ENCODE measurements around the gene MRPL20. TPM values are rescaled to one million over a fixed set of nuclear protein-coding genes. Genes with fewer than 3 reads are reported as not detected.

The MRPL20 gene
- total RNA-seq, 4 donors from 2014 or later = 87.9 to 222 (median 116) TPM

DNA sequence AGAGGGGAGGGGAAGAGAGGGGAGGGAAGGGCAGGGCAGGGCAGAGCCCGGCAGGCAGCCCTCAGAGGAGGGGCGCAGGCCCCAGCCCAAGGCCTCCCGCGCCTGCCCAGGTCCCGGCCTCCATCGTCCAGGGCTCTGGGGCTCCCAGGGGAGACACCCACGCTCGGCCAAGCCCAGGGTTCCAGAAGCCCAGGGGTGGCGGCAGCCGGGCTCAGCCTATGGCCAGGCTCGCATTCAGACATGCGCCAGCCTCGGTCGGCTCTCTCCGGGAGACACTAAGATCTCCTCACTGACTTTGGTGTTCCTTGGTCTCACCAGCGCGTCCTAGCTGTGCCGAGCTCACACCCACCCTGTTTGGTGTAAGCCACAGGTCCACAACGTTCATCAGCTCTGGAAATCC lies 21.1 kb upstream of the MRPL20 start:
- TF ChIP-seq, protein P1, sequence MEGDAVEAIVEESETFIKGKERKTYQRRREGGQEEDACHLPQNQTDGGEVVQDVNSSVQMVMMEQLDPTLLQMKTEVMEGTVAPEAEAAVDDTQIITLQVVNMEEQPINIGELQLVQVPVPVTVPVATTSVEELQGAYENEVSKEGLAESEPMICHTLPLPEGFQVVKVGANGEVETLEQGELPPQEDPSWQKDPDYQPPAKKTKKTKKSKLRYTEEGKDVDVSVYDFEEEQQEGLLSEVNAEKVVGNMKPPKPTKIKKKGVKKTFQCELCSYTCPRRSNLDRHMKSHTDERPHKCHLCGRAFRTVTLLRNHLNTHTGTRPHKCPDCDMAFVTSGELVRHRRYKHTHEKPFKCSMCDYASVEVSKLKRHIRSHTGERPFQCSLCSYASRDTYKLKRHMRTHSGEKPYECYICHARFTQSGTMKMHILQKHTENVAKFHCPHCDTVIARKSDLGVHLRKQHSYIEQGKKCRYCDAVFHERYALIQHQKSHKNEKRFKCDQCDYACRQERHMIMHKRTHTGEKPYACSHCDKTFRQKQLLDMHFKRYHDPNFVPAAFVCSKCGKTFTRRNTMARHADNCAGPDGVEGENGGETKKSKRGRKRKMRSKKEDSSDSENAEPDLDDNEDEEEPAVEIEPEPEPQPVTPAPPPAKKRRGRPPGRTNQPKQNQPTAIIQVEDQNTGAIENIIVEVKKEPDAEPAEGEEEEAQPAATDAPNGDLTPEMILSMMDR (IDR thresholded peaks at IDR 0.05; ENCODE audit: low read depth) = no peak

DNA sequence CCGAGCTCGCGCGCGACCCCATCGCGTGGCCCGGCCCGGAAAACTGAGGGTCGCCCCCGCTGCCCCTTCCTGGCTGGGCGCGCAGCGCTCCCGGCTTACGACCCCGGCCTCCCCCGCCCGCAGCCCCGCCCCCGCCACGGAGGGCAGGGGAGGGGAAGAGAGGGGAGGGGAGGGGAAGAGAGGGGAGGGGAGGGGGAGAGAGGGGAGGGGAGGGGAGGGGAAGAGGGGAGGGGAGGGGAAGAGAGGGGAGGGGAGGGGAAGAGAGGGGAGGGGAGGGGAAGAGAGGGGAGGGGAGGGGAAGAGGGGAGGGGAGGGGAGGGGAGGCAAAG lies 20.7 kb upstream of the MRPL20 start:
- TF ChIP-seq, protein P1 (IDR thresholded peaks at IDR 0.05; ENCODE audit: low read depth) = no peak

DNA sequence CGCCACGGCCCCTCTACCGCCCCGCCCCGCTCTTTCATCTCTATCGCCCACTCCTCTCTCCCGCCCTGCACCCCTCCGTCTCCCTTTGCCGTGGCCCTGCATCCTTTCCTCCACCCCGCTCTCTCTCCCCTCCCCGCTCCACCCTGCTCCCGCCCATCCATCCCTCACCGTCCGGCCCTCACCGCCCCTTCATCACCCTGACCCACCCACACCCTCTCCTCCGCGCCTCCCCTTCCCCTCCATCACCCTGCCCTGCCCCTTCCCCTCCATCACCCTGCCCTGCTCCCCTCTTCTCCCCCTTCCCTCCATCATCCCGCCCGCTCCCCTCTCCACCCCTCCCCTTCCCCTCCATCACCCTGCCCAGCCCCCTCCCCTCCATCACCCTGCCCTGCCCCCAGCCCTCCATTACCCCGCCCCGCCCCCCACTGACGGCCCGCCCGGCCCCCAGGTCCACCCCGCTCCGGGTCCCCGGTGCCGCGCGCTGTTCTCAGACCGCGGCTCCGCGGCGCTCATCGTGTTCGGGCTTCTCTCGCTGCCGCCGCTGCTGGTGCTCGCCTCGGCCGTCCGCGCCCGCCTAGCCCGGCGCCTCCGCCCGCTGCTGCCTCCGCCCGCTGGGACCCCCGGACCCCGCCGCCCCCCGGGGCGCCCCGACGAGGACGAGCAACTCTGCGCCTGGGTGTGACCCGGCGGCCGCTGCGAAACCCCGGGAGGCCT lies 20.2 kb upstream of the MRPL20 start:
- TF ChIP-seq, protein P1 (IDR thresholded peaks at IDR 0.05; ENCODE audit: low read depth) = no peak

DNA sequence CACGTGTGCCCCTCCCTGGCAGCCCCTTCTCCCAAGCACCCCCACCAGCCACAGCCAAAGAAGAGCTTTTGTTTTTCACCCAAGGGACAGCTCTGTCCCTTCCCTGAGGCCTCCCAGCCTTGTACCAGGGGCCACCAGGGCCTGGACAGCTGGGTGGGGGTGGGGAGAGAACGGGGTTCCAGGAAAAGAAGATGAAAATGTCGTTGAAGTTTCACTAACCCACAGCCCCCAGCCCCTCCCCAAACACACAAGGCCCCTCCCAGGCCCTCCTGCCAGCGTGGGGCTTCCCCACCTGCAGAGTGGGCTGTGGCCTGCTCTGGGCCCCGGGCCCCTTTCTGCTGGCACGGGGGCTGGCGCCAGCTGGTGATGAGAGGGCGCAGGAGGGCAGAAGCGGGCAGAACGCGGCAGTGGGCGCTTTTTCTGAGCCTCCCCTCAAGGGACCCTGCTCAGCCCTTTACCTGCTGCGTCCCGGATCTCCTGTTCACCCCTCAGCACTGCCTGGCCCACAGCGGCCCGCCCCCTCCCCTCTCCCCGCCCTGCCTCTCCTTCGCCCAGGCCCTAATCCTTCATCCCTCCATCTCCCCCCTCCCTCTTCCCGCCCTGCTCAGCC lies 19.5 kb upstream of the MRPL20 start:
- TF ChIP-seq, protein P1 (IDR thresholded peaks at IDR 0.05; ENCODE audit: low read depth) = no peak

- TF ChIP-seq, protein P1 (IDR thresholded peaks at IDR 0.05; ENCODE audit: low read depth) = no peak
Measured at GRCh38 chr1:1425753-1426495, 18.8 kb upstream of the MRPL20 start.

GRCh38 chr1:1425426-1425752 lies 18.3 kb upstream of the MRPL20 start:
- TF ChIP-seq, protein P1 (IDR thresholded peaks at IDR 0.05; ENCODE audit: low read depth) = no peak

GRCh38 chr1:1424707-1425106 lies 17.6 kb upstream of the MRPL20 start:
- TF ChIP-seq, protein P1 (IDR thresholded peaks at IDR 0.05; ENCODE audit: low read depth) = no peak
